Activated CD8-positive, alpha-beta T cell treated with anti-CD3 and anti-CD28 coated beads, Interleukin-2, amount 10 ng/mL, durations not matched to agents 7 days and 5 days (primary cell): ENCODE measurements around the gene WWC1. TPM values are rescaled to one million over a fixed set of nuclear protein-coding genes. Genes with fewer than 3 reads are reported as not detected.

ENCODE experiments used
- ATAC-seq: fragments of 150-1000 bp; cut with Tn5 transposase; one replicate; pipeline ENCODE4 v1.10.0; 2021; ENCODE audit warnings: moderate library complexity
- CTCF ChIA-PET: fragments of 350-600 bp; sonication (Branson Sonifier 250); formaldehyde crosslinking; loops from one replicate; lab custom pipeline; 2021; ENCODE audit warnings: antibody characterized with exemption; lab: Charles Lee
- POLR2A ChIA-PET: fragments of 350-600 bp; sonication (Branson Sonifier 250); formaldehyde crosslinking; loops from one replicate; lab custom pipeline; 2021; ENCODE audit warnings: antibody characterized with exemption; lab: Charles Lee
- DNase-seq: peaks from one replicate; pipeline ENCODE4 v3.0.0-alpha.2; 2020
- H3K27ac Mint-ChIP-seq: one replicate; pipeline ENCODE4 v1.8.0; 2021; ENCODE audit warnings: mild to moderate bottlenecking, mixed read lengths
- H3K27me3 Mint-ChIP-seq: one replicate; pipeline ENCODE4 v1.8.0; 2021; ENCODE audit warnings: low read depth, mixed read lengths
- H3K36me3 Mint-ChIP-seq: one replicate; pipeline ENCODE4 v1.8.0; 2021; ENCODE audit warnings: low read depth, mixed read lengths
- H3K4me1 Mint-ChIP-seq: one replicate; pipeline ENCODE4 v1.8.0; 2021; ENCODE audit warnings: low read depth, mixed read lengths
- H3K4me3 Mint-ChIP-seq: one replicate; pipeline ENCODE4 v1.8.0; 2021; ENCODE audit warnings: mild to moderate bottlenecking, mixed read lengths
- H3K9me3 Mint-ChIP-seq: one replicate; pipeline ENCODE4 v1.8.0; 2022; ENCODE audit warnings: mixed read lengths; ENCODE audit not compliant: insufficient read depth
- total RNA-seq, 2 experiments: library from RNA; stranded (reverse); gene quantifications; one replicate each; pipeline ENCODE4 v1.2.3, GENCODE V29; 2021

WWC1 gene
- total RNA-seq, 2 experiments from 2014 or later = not detected

DNA sequence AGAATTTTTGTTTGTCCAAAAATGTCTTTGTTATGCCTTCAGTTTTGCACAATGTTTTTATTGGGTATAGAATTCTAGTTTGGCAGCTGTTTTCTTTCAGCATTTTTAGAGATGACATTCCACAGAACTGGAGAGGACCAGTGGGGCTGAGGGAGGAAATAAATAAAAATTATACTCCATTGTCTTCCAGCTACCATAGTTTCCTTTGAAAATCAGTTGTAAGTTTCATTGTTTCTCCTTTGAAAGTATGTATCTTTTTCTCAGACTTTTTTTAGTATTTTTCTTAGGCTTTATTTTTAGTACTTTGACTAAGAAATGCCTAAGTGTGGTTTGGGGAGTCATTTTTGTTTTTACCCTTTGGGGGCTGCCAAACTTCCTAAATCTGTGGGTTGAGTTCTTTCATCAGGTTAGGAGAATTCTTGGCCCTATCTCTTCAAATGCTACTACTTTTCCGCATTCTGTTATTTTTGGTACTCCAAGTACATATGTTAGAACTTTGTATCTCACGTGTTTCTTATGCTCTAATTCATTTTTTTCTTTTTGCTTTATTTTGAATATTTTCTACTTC, 222.5 kb downstream of the WWC1 start:
- no peak overlapping the region for H3K27ac Mint-ChIP-seq
- ChIA-PET POLR2A (no interaction called here), CTCF (no interaction called here)
- H3K36me3 Mint-ChIP-seq = peaks cover 81% of the 10 kb centered on the region
- ATAC-seq = no peak
- DNase-seq = no peak
- H3K4me3 Mint-ChIP-seq = no peak overlapping the region
- no peaks in the 10 kb centered on the region for H3K4me1 Mint-ChIP-seq
- H3K9me3 Mint-ChIP-seq = peaks cover 10% of the 10 kb centered on the region
- H3K27me3 Mint-ChIP-seq = no peaks in the 10 kb centered on the region

Other genes with a start within 250 kb of the WWC1 start
- gene RARS1, start 194.8 kb downstream of the WWC1 start, total RNA-seq = 10 to 100 TPM; 76.4 to 81.4 TPM
- under 1 TPM; 0.21 to 0.37 TPM for gene FBLL1, start 237.7 kb downstream of the WWC1 start, total RNA-seq